ENCODE results near the gene IGFBP4. TPM values are rescaled to one million over a fixed set of nuclear protein-coding genes. Genes with fewer than 3 reads are reported as not detected.

Gene IGFBP4
- total RNA-seq, 2 donors from 2014 or later = 47.1 to 58.4 TPM

- no peak overlapping the region for H3K4me3 Mint-ChIP-seq
- no peaks in the 10 kb centered on the region for H3K27me3 Mint-ChIP-seq (ENCODE audit: low read depth)
- peak; percentile 49 to 72 for ATAC-seq (replicated peaks in 1 of 2)
- H3K9me3 Mint-ChIP-seq = no peaks in the 10 kb centered on the region
- peaks cover 30% of the 10 kb centered on the region for H3K4me1 Mint-ChIP-seq (ENCODE audit: low read depth)
- peak in 1 of 2 donors; percentile 11 for DNase-seq
- H3K36me3 Mint-ChIP-seq (ENCODE audit: insufficient read depth in 2 of 2) = peaks cover 0 to 4% of the 10 kb centered on the region in 2 donors
- no peak overlapping the region for H3K27ac Mint-ChIP-seq
Measured at GRCh38 chr17:40452216-40452787, 9.1 kb downstream of the IGFBP4 start.

- DNase-seq (no peak), ATAC-seq (replicated peaks in 1 of 2) (no peak)
- no peak overlapping the region for H3K27ac Mint-ChIP-seq
- no peak overlapping the region for H3K4me3 Mint-ChIP-seq
- no peaks in the 10 kb centered on the region for H3K9me3 Mint-ChIP-seq
- H3K36me3 Mint-ChIP-seq (ENCODE audit: insufficient read depth in 2 of 2) = peaks cover 0 to 4% of the 10 kb centered on the region in 2 donors
- no peaks in the 10 kb centered on the region for H3K27me3 Mint-ChIP-seq (ENCODE audit: low read depth)
- H3K4me1 Mint-ChIP-seq (ENCODE audit: low read depth) = peaks cover 24% of the 10 kb centered on the region
Measured at GRCh38 chr17:40452921-40453378, 9.7 kb downstream of the IGFBP4 start.

GRCh38 chr17:40453881-40454612, 10.8 kb downstream of the IGFBP4 start:
- Mint-ChIP-seq H3K27me3 (ENCODE audit: low read depth) (no peaks in the 10 kb centered on the region), H3K27ac (no peak overlapping the region), H3K36me3 (ENCODE audit: insufficient read depth in 2 of 2) (peaks cover 0 to 4% of the 10 kb centered on the region in 2 donors), H3K4me3 (no peak overlapping the region), H3K9me3 (no peaks in the 10 kb centered on the region), H3K4me1 (ENCODE audit: low read depth) (peaks cover 14% of the 10 kb centered on the region)
- ATAC-seq (replicated peaks in 1 of 2) = no peak
- no peak for DNase-seq

GRCh38 chr17:40454613-40454995, 11.4 kb downstream of the IGFBP4 start:
- Mint-ChIP-seq H3K36me3 (ENCODE audit: insufficient read depth in 2 of 2) (peaks cover 0 to 4% of the 10 kb centered on the region in 2 donors), H3K4me3 (no peak overlapping the region), H3K27me3 (ENCODE audit: low read depth) (no peaks in the 10 kb centered on the region), H3K9me3 (no peaks in the 10 kb centered on the region), H3K4me1 (ENCODE audit: low read depth) (peaks cover 14% of the 10 kb centered on the region), H3K27ac (no peak overlapping the region)
- no peak for DNase-seq
- ATAC-seq (replicated peaks in 1 of 2) = no peak

- H3K36me3 Mint-ChIP-seq (ENCODE audit: insufficient read depth in 2 of 2) = peaks cover 0 to 4% of the 10 kb centered on the region in 2 donors
- no peak for DNase-seq
- ATAC-seq (replicated peaks in 1 of 2) = no peak
- H3K4me1 Mint-ChIP-seq (ENCODE audit: low read depth) = peaks cover 14% of the 10 kb centered on the region
- H3K9me3 Mint-ChIP-seq = no peaks in the 10 kb centered on the region
- no peak overlapping the region for H3K4me3 Mint-ChIP-seq
- H3K27me3 Mint-ChIP-seq (ENCODE audit: low read depth) = no peaks in the 10 kb centered on the region
- no peak overlapping the region for H3K27ac Mint-ChIP-seq
Measured at GRCh38 chr17:40456396-40456951, 13.2 kb downstream of the IGFBP4 start.

DNA sequence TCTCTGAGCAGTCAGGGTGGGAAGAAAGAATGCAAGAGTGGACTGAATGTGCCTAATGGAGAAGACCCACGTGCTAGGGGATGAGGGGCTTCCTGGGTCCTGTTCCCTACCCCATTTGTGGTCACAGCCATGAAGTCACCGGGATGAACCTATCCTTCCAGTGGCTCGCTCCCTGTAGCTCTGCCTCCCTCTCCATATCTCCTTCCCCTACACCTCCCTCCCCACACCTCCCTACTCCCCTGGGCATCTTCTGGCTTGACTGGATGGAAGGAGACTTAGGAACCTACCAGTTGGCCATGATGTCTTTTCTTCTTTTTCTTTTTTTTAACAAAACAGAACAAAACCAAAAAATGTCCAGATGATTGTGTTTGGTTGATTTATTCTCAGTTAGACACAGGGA, 14.1 kb downstream of the IGFBP4 start:
- Mint-ChIP-seq H3K4me3 (no peak overlapping the region), H3K36me3 (ENCODE audit: insufficient read depth in 2 of 2) (peaks cover 0 to 4% of the 10 kb centered on the region in 2 donors), H3K27me3 (ENCODE audit: low read depth) (no peaks in the 10 kb centered on the region), H3K4me1 (ENCODE audit: low read depth) (peaks cover 7% of the 10 kb centered on the region), H3K9me3 (no peaks in the 10 kb centered on the region), H3K27ac (no peak overlapping the region)
- ATAC-seq (replicated peaks in 1 of 2) = no peak
- no peak for DNase-seq

GRCh38 chr17:40457964-40458791, 14.9 kb downstream of the IGFBP4 start:
- ATAC-seq (replicated peaks in 1 of 2) = no peak
- H3K36me3 Mint-ChIP-seq (ENCODE audit: insufficient read depth in 2 of 2) = peaks cover 0 to 4% of the 10 kb centered on the region in 2 donors
- no peaks in the 10 kb centered on the region for H3K9me3 Mint-ChIP-seq
- no peak for DNase-seq
- no peaks in the 10 kb centered on the region for H3K4me1 Mint-ChIP-seq (ENCODE audit: low read depth)
- H3K4me3 Mint-ChIP-seq = no peak overlapping the region
- H3K27ac Mint-ChIP-seq = no peak overlapping the region
- H3K27me3 Mint-ChIP-seq (ENCODE audit: low read depth) = no peaks in the 10 kb centered on the region

- H3K4me1 Mint-ChIP-seq (ENCODE audit: low read depth) = no peaks in the 10 kb centered on the region
- H3K9me3 Mint-ChIP-seq = no peaks in the 10 kb centered on the region
- H3K27me3 Mint-ChIP-seq (ENCODE audit: low read depth) = no peaks in the 10 kb centered on the region
- no peak for DNase-seq
- no peak overlapping the region for H3K4me3 Mint-ChIP-seq
- peaks cover 0 to 4% of the 10 kb centered on the region in 2 donors for H3K36me3 Mint-ChIP-seq (ENCODE audit: insufficient read depth in 2 of 2)
- no peak overlapping the region for H3K27ac Mint-ChIP-seq
- ATAC-seq (replicated peaks in 1 of 2) = no peak
Measured at GRCh38 chr17:40458851-40459482, 15.7 kb downstream of the IGFBP4 start.

DNA sequence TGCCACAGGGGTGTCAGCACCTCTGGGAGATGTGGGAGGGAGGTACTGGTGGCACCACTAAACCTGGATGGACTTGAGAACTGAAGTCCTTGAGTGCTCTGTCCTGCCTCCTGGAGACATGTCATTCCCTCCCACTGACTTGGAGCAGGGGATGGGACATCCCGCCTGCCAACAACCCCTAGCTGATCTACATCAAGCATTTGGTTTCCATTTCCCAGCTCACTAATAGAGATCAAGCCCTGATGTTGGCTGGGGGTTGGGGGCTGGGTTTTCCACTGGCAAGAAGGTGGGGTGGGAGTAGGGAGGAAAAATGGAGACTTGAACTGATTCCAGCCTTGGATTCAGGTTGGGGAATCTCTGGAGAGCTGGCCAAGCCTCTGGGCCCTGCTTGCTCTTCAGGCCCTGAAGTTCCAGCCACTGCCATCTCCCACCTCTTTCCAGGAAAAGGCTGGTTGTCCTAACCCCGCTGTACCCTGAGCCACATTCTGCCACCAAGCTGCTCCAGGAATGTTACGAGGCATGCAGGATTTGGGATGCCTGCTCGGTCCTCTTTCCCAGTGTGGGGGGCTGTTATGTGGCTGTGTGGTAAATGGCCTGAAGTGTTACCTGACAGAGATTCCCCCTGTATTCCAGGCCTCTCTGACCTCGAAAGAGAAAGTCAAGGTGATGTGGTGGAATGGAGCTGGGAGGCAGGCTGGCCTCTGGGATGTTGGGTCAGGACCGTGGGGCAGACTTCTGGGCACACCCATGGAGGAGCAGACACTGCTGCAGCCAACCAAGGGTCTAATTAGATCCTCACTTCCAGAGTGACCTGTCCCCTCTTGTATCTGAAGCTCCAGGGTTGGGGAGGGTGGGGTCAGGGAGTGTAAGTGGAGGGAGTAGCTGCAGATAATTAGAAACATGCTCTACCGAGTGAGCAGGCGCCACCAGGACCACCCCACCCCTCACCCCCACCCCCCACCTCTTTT, 16.7 kb downstream of the IGFBP4 start:
- no peak overlapping the region for H3K4me3 Mint-ChIP-seq
- H3K27ac Mint-ChIP-seq = no peak overlapping the region
- no peaks in the 10 kb centered on the region for H3K27me3 Mint-ChIP-seq (ENCODE audit: low read depth)
- no peaks in the 10 kb centered on the region for H3K4me1 Mint-ChIP-seq (ENCODE audit: low read depth)
- H3K9me3 Mint-ChIP-seq = no peaks in the 10 kb centered on the region
- no peak for ATAC-seq (replicated peaks in 1 of 2)
- DNase-seq = no peak
- H3K36me3 Mint-ChIP-seq (ENCODE audit: insufficient read depth in 2 of 2) = peaks cover 0 to 4% of the 10 kb centered on the region in 2 donors

- Mint-ChIP-seq H3K36me3 (ENCODE audit: insufficient read depth in 2 of 2) (peaks cover 0 to 4% of the 10 kb centered on the region in 2 donors), H3K9me3 (no peaks in the 10 kb centered on the region), H3K4me1 (ENCODE audit: low read depth) (no peaks in the 10 kb centered on the region), H3K27me3 (ENCODE audit: low read depth) (peaks cover under 1% of the 10 kb centered on the region), H3K4me3 (no peak overlapping the region), H3K27ac (no peak overlapping the region)
- ATAC-seq (replicated peaks in 1 of 2) (no peak), DNase-seq (no peak)
Measured at GRCh38 chr17:40460604-40460967, 17.3 kb downstream of the IGFBP4 start.

- Mint-ChIP-seq H3K27ac (no peak overlapping the region), H3K4me3 (no peak overlapping the region), H3K9me3 (no peaks in the 10 kb centered on the region), H3K36me3 (ENCODE audit: insufficient read depth in 2 of 2) (no peaks in the 10 kb centered on the region), H3K27me3 (ENCODE audit: low read depth) (peaks cover 6% of the 10 kb centered on the region), H3K4me1 (ENCODE audit: low read depth) (no peaks in the 10 kb centered on the region)
- ATAC-seq (replicated peaks in 1 of 2) (no peak), DNase-seq (no peak)
Measured at GRCh38 chr17:40460968-40461731, 17.9 kb downstream of the IGFBP4 start.
